ENCODE data around the gene C4orf33.

DNA sequence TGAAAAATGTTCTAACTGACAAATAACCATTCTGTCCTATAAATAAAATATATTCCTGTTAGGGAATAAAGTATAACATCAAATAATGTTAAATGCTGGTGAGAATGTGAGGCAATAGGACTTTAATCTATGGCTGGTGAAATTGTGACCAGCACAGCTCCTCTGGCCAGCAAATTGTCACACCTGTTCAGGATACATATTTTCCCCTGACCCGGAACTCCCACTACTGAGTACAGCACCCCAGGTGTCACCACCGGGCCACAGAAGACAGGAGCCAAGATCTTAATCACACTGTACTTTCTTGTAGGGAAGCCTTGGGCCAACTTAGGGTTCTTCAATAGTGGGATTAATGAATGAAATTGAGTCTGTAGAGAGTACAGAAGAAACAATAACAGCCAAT is 33.2 kb downstream of the C4orf33 start:
- TF ChIP-seq, protein P1, sequence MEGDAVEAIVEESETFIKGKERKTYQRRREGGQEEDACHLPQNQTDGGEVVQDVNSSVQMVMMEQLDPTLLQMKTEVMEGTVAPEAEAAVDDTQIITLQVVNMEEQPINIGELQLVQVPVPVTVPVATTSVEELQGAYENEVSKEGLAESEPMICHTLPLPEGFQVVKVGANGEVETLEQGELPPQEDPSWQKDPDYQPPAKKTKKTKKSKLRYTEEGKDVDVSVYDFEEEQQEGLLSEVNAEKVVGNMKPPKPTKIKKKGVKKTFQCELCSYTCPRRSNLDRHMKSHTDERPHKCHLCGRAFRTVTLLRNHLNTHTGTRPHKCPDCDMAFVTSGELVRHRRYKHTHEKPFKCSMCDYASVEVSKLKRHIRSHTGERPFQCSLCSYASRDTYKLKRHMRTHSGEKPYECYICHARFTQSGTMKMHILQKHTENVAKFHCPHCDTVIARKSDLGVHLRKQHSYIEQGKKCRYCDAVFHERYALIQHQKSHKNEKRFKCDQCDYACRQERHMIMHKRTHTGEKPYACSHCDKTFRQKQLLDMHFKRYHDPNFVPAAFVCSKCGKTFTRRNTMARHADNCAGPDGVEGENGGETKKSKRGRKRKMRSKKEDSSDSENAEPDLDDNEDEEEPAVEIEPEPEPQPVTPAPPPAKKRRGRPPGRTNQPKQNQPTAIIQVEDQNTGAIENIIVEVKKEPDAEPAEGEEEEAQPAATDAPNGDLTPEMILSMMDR (IDR thresholded peaks at IDR 0.05), result no peak
- TF ChIP-seq POLR2A (IDR thresholded peaks at IDR 0.05) (no peak), POLR2AphosphoS5 (IDR thresholded peaks at IDR 0.05) (no peak)

All from breast epithelium (tissue), 3 donors.